Limb (tissue), 2 donors: Measurements from ENCODE around the gene C16orf74.
A peak's percentile ranks its signal among the peaks of the same experiment; 100 is the strongest.

Experiments used
- DNase-seq, 2 donors: peaks; one replicate each; pipeline ENCODE4 v3.0.0-alpha.2; 2016; ENCODE audit errors: extremely low spot score in 2 of 2

Gene C16orf74

DNA sequence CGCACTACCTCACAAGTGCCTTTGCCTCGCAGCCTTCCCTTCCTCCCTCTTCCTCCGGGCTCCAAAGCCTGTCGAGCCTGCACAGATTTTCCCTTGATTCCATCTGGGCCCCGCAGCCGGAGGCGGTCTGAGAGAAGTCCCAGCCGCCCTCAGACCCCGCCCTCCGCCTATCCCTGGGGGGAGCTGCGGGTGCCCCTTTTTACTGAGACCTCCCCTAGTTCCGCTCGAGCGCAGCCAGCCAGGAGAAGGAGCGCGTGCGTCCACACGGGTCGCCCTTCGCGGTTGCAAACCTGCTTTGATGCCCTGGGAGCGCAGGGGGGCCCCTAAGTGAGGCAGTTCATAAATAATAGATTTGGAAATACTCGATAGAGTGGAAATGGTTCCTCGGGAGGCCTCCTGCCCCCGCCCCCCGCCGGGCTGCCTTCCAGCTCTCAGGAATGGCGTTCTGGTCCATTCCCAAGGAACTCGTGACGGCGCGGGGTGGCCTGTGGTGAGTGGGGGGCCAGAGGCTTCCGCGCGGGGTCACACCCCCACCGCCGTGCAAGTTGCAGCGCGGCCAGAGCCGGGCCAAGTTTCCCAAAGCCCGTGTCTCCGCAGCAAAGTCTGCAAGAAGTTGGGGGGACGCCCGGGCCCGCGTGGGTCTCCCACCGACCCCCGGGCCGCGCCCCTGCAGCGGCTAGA lies 610 bp downstream of the C16orf74 start:
- DNase-seq, result peak; percentile 33 to 64

DNA sequence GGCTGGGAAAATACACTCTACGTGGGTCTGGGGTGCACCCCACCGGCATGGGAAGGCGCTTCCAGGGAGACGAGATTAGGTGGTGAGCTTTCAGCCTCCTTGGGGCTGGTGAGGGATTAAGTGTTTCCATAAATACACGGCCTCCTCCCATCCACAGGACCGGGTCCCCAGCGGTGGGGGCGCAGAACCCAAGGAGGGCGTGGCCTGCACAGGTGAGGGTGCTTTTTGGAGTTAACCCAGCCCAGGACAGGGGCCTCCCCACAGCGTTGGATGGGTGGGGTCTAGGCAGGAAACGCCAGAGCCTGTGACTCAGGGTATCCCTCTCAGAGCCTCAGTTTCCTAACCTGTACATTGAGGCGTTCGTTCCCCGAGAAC lies 1.1 kb downstream of the C16orf74 start:
- no peak for DNase-seq

DNA sequence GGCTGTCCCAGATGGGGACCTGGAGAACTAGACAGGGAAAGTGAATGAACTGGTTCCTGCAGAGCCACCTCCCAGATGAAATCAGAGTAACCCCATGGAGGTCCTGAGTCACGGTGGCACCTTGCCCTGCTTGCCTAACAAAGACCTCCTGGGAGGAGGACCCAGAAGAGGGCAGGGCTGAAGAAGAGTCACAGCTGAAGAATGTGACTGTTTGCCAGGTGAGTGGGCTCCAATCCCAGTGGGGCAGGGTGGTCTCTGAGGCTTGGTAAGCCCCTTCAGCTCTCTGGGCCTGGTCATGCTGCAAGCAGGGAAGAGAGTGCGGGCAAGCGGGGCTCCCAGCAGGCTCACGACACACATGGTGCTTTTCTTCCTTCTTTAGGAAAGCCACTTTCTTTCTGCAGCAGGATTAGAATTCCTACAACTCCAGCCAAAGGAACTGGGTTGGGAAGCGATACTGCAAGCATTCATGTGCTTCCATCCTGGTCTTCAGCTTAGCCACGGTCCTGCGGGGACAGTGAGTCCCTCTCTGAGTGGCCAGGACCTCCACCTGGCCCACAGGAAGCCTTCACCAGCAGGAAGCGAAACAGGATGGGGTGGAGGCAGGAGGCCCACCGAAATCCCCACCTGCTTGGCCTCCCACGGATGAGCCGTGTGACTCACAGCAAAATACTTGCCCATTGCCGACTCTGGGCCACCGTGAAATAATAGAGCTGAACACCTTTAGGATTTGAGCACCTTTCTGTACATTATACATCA lies 4.3 kb downstream of the C16orf74 start:
- no peak for DNase-seq

DNA sequence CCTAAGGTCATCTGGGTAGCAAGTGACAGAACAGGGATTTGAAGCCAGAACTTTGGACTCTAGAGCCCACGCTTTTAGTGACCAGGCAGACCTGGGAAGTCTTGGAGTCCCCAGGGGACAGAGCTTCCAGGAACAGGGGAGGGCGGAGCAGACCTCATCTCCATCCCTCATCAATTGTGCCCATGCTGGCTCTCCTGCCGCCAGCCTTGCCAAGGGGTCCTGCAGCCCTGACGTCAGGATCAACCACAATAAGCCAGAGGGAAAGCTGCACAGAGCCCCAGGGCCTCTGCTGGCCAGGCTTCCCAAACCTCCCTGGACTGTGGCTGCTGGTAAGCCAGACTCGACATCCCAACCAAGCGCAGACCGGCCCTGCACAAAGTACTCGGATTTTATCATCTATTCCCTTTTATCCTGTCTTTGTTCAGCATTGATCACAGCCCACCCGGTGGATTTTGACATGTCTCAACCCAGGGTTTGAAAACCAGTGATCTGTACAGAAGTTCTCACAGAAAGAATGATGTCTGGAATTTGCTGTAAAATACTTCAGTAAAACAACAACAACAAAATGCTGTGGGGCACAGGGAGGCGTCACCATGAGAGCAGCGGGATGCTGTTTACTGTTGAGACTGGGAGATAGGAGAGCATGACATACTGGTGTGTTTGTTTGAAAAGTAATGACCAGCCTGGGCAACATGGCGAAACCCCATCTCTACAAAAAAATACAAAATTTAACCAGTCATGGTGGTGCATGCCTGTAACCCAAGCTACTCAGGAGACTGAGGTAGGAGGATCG lies 11.8 kb downstream of the C16orf74 start:
- DNase-seq, result no peak

DNA sequence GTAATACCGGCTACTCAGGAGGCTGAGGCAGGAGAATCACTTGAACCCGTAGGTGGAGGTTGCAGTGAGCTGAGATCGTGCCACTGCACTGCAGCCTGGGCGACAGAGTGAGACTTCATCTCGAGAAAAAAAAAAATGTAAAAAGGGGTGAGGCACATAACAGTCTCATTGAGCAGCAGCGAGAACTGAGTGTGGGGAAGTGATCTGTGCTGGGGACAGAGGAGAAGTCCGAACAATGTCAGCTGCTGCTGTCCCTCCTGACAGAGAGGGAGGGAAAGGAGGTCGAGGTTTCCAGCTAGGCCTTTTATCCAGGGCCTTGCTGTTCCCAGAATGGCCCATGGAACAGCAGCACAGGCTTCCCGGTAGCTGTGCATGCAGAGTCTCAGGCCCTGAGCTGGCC lies 14.0 kb downstream of the C16orf74 start:
- no peak for DNase-seq

DNA sequence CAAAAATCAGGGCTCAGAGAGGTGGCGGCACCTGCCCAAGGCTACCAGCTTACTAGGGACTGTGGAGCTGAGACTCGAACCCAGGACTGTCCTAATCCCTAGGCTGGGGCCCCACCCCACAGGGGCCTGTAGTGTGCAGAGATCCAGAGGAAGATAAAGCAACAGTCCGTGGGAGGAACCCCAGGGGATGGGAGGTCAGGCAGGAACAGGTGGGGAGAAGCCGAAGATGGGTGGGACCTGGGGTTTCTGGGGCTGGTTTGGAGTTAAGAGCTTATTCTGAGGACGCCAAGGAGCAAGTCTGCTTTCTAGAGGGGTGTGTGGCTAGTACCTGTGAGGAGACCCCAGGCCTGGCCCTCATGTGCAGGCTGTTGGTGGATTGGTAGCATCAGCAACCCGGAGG lies 14.9 kb downstream of the C16orf74 start:
- no peak for DNase-seq

DNA sequence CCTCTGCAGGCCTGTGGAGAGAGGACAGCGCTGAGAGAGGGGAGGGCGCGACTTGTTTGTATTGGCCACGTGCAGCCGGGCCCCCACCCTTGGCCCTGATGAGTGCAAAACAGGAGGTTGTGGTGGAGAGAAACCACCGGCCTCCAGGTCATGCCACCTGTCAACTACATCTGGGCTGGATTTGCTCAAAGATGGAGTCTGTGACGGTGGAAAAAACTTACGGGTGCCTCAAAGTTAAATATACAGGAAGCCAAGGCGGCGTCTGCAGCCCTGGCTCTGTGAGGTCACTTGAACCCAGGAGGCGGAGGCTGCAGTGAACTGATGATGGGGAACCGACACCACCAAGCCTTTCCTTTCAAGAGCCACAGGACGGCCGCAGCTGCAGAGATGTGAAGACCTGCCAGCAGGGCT lies 15.7 kb downstream of the C16orf74 start:
- no peak for DNase-seq

DNA sequence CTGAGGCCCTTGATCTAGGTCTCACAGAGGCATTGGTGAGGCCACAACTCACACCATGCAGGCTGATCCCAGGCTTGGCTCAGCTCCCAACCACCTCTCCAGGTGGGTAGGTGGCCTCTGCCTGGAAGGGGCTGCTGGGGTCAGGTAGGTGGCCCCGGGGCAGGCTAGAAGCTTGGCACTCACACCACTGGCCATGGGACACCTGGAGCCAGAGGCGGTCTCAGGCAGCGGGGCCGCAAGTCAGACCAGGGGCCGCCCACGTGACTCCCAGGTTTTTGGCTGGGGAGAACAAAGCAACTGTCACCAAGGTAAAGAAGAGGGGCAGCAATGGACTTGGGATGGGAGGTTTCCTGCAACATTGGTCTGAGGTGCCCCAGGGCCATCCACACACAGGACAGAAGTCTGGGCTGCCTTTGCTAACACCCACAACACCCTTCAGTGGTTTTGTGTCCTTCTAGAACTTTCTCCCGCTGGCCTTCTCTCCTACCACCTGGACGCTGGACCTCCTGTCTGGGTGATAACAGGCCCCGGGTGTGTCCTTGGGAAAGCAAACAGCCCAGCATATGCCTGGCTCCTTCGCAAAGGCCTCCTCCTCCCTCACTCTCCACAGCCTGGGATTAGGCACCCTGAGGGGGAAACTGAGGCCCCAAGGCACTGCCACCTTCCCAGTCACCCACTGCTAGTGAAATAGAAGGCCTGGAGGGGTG lies 16.4 kb downstream of the C16orf74 start:
- DNase-seq, result no peak

DNA sequence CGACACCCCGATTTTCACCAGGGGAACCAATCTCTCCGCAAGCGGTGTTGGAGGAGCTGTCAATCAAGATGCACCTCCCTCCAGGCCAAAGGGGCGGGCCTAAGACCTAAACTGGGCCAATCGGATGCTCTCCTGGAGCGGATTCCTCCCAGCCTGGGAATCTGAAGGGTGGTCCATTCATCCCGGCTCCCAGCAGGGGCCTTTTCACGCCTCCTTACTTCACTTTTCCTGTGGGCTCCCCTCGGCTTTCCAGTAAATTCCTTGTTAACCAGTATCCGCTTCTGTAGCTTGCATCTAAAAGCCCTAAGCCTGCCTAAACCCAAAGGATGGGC lies 17.1 kb downstream of the C16orf74 start:
- peak in 1 of 2 donors; percentile 56 for DNase-seq

DNA sequence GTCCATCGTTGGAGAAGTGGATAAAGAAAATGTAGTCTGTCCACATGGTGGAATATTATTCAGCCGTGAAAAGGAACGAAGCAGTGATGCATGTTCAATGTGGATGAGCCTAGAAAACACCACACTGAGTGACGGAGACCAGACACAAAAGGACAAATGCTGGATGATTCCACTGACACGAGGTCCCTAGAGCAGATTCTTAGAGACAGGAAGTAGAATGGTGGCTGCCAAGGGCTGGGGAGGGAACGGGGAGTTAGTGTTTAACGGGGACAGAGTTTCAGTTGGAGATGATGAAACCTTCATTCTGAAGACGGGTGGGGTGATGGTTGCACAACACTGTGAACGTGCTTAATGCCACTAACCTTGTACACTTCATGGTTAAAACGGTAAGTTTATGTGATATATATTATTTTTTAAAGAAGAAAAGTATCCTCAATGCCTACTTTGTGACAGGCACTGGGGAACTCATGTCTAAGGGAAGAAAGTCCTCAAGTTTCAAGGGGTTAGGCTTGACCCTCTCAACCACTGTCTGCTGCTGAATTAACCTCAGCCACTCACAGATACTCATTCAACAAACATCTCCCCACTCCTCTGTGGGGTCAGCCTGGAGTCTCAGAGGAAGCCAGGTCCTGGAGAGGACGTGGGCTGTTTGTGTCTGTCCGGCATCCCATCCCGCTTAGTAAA lies 17.6 kb downstream of the C16orf74 start:
- DNase-seq, result no peak

DNA sequence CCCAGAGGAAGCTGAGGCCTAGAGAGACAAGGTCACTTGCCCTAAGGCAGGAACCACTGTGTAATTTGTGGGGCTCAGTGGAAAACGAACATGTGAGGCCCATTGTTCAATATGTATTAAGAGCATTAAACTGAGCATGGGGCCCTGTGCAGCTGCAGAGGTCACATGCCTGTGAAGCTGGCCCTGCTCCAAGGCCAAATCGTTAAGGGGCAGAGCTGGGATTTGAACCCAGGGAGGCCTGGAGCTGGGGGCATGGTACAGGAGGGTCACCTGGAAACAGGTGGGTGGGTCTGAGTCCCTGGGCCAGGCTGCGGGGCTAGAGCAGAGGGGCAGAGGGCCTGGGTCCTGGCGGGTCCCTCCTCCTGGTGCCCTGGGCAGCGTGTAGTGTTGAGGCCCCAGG lies 19.7 kb downstream of the C16orf74 start:
- DNase-seq, result no peak

DNA sequence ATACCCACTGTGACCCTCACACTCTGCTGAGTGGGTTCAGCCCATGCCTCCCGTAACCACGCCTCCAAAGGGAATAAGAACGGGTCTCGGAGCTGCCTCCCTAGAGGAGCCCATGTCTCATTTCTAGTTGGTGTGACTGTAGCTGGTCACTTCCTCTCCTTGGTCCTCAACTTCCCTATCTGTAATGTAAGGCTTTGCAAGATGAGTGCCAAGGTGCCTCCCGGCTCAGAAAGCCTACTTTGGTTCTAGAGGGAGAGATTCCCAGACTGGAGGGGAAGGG lies 20.8 kb downstream of the C16orf74 start:
- no peak for DNase-seq

DNA sequence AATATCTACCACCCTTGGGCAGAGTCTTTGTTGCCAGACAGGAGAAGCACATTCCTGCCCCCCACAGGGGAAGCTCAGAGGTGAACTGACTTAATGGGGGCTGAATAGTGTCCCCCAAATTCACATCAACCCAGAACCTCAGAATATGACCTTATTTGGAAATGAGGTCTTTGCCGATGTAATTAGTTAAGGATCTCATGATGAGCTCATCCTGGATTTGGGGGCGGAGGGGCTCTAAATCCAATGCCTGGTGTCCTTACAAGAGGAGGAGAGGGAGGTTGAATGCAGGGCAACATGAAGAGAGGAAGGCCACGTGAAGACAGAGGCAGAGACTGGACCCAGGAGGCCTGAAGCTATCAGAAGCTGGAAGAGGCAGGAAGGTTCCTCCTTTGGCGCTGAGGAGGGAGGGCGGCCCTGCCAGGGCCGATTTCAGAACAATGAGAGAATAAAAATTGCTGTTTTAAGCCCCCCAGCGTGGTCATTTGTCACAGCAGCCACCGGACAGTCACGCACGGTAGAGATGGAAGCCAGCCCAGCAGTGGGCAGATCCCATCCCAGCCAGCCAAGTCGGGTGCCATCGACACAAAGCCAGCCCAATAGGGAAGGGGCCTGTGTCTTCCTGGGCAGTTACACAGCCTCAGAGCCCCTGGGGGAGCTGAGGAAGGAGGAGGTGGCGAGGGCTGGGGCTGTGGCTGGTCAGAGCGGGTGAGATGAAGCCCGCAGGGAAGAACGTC lies 21.3 kb downstream of the C16orf74 start:
- no peak for DNase-seq

DNA sequence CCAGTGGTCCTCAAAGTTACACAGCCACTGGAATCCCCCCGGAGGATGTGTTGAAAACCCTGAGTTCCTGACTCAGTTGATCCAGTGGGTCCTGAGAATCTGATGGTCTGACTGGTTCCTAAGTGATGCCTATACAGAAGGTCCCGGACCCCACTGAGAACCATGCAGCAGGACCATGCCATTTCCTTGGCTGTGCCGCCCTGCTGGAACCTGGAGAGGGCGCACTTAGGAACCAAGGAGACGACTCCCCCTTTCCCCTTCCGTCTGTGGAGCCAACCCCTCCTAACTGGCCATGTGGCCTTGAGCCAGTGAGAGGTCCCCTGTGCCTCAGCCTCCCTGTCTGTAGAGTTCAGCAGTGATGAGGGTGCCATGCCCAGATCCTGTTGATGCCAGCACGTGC lies 22.0 kb downstream of the C16orf74 start:
- DNase-seq, result no peak

DNA sequence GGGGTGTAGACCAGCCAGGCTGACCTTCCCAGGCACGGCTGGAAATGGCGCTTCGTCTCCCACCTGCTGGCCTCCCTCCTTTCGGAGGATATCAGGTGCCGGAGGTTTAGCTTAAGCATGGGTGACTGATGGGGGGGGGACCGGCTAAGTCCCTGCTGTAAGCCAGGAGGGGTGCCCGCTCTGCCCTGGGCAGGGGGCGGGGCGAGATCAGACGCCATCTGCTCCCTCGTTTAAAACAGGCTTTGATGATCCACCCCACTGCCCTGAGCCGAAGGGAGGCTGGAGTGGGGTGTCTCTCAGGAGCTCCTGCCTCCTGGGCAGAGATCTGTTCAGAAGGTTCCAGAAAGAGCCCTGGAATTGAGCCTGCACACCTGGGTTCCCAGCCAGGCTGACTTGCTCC lies 26.0 kb downstream of the C16orf74 start:
- DNase-seq, result no peak

DNA sequence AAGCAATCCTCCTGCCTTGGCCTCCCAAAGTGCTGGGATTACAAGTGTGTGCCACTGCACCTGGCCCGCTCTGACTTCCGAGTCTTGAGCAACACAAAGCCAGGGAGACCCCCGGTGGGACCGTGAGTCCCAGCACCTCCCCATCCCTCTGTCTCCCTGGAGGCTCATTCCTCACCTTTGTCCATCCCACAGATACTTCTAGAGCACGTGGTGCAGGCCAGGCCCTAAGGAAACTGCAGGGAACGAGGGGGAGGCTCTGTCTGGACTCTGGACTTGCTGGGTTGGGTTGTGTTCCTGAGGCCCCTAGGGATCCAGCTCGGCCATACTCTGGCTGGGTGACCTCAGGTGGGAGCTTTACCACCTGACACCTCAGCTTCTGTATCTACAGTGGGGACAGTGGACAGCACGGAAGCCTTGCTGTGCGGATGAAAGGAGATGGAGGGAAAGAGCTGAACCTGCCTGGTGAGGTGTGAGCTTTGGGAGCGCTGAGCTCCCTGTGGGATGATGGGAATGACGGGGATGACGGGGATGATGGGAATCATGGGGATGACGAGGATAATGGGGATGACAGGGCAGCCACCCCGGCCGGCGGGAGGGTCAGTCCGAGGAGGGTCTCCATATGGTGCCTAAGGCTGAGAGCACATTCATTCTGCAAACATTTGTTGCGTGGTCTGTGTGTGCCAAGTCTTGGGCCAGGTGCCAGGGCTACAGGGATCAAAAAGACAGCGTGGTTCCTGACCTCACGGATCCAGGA lies 26.6 kb downstream of the C16orf74 start:
- DNase-seq, result no peak

DNA sequence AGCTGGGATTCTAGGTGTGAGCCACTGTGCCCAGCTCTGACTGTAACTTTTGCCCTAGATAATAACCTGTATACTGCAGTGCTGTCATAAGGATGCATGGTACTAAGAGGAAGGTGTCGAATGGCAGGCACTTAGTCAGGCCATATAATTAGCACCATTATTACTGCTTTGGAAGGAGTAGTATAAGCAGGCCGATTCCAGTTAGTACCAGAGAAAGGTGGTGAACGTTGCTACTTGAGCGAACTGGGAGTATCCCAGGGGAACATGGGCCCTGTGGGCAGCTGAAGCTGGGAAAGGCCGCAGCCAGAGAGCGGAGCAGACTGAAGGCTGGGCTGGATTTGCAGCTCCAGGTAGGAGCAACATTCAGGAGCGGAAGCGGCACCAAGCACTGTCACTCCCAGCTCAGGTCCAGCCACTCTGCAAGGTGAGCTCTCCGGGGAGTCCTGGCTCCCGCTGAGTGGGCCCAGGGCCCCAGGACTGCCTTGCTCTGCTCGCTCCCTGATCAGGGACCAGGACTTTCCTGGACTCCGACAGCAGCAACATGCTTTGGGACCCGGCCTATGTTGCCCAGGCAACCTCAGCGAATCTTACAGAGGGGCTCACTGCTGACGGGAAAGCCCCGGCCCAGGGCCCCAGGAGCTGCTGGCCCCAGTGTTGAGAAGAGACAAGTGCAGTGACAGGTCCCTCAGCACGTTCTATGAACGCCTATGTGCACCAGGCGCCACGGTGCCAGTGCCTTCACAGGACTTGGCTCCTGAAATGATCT lies 28.6 kb downstream of the C16orf74 start:
- DNase-seq, result no peak

DNA sequence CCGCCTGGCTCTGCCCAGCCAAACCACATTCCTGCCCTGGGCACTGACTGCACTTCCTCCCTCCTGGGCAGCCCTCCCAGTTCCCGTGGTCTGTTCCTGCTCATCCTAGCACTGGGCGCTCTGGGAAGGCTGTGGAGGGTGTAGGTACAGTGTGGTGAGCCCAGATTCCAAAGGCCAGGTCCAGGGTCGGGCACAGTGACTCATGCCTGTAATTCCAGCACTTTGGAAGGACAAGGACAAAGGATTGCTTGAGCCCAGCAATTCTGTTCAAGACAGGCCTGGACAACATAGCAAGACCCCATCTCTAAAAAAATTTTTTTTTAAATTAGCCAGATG lies 30.6 kb downstream of the C16orf74 start:
- DNase-seq, result no peak

DNA sequence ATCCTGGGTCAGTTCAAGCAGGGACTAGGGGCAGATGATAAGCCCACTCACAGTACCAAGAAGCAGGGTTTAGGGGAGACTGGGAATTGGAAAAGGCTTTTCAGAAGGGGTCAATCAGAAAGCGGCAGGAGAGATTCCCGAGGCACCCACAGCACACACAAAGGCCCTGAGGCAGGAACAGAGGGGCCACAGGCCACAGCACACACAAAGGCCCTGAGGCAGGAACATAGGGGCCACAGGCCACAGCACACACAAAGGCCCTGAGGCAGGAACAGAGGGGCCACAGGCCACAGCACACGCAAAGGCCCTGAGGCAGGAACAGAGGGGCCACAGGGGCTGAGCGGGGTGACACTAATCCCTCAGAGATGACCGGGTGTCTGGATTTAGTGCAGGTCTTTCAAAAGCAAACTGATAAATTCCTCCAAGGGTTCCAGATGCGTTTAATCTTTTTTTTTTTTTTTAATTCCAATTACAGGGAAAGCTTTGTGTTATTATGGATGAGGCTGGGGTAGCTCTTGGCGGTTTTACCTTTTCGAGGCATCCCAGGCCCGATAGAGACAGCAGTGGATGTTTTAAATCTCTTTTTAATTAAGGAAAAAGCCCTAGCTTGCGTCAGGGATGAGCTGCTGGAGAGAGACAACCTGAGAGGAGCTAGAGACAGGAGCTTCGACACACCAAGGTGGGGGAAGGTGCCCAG lies 31.1 kb downstream of the C16orf74 start:
- no peak for DNase-seq
